NT2/D1 (cell line): Measurements from ENCODE around the gene NEURL3.

Experiments
- DNase-seq: peaks from one replicate; pipeline ENCODE4 v3.0.0-alpha.2; 2011; ENCODE audit warnings: low read depth, low spot score
- H3K27me3 ChIP-seq: 2 replicates; pipeline ENCODE4 v1.6.0; 2011; ENCODE audit warnings: mild to moderate bottlenecking; ENCODE audit not compliant: insufficient read length, insufficient read depth
- H3K36me3 ChIP-seq: 2 replicates; pipeline ENCODE4 v1.6.1; 2011; ENCODE audit warnings: mild to moderate bottlenecking, low read length, mixed read lengths; ENCODE audit not compliant: insufficient read depth, insufficient read length
- H3K4me1 ChIP-seq: 2 replicates; pipeline ENCODE4 v1.5.1; 2011; ENCODE audit not compliant: insufficient read depth, insufficient read length
- H3K4me3 ChIP-seq: 2 replicates; pipeline ENCODE4 v1.5.1; 2011; ENCODE audit warnings: low read depth; ENCODE audit not compliant: insufficient read length
- H3K9ac ChIP-seq: 2 replicates; pipeline ENCODE4 v1.6.0; 2011; ENCODE audit warnings: low read depth; ENCODE audit not compliant: insufficient read length
- H3K9me3 ChIP-seq: 2 replicates; pipeline ENCODE4 v1.5.1; 2011; ENCODE audit warnings: mild to moderate bottlenecking, low read length; ENCODE audit not compliant: insufficient read depth
- SUZ12 ChIP-seq: IDR thresholded peaks from 2 replicates; pipeline ENCODE4 v1.6.1; 2011; ENCODE audit not compliant: insufficient read length, insufficient read depth; ENCODE audit errors: extremely low read depth
- YY1 ChIP-seq: IDR thresholded peaks from 2 replicates; pipeline ENCODE4 v1.6.1; 2011; ENCODE audit not compliant: insufficient read length, insufficient read depth
- ZNF274 ChIP-seq: IDR thresholded peaks from 2 replicates; pipeline ENCODE4 v1.6.1; 2011; ENCODE audit warnings: mild to moderate bottlenecking, low read depth, low read length

The NEURL3 gene

DNA sequence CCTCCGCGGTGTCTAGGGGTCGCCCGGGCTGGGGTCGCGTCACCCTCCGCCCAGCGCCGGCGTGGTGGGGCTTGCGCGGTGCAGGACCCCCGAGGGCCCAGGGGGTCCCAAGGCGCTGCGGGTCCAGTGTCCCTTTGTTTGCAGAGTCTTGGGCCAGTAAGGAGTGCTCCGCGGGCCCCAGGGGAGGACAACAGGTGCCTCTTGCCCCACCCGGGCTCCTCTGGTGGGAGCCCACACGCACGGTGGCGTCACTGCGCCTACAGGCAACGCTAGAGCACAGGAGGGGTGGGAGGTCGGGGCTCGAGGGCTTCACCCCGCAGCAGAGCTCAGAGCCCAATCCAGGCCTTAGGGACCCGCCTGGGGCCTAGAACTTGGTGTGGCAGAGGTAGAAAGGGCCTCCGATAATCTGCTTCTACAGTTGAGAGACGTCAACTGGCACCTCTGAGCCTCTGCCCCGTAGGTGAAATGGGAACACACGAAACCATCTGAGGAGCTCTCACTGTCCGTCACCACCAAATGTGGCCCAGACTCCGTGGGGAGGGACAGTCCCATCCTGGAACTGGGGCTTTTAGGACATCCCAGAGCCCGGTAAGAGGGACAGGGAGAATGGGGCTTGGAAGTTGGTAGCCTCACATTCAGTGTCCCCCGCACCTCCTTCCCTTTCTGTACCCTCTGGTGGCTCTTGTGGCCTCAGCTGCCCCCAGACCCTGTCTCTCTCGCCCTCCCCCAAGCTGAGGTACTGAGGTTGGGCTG lies 32.8 kb upstream of the NEURL3 start:
- no peaks in the 10 kb centered on the region for H3K36me3 ChIP-seq
- H3K4me3 ChIP-seq: peak overlapping the region; percentile 36
- H3K9me3 ChIP-seq: no peaks in the 10 kb centered on the region
- H3K9ac ChIP-seq: peak overlapping the region; percentile 71
- peaks cover 36% of the 10 kb centered on the region for H3K27me3 ChIP-seq
- DNase-seq: no peak
- no peak for TF ChIP-seq SUZ12
- peaks cover 29% of the 10 kb centered on the region for H3K4me1 ChIP-seq

DNA sequence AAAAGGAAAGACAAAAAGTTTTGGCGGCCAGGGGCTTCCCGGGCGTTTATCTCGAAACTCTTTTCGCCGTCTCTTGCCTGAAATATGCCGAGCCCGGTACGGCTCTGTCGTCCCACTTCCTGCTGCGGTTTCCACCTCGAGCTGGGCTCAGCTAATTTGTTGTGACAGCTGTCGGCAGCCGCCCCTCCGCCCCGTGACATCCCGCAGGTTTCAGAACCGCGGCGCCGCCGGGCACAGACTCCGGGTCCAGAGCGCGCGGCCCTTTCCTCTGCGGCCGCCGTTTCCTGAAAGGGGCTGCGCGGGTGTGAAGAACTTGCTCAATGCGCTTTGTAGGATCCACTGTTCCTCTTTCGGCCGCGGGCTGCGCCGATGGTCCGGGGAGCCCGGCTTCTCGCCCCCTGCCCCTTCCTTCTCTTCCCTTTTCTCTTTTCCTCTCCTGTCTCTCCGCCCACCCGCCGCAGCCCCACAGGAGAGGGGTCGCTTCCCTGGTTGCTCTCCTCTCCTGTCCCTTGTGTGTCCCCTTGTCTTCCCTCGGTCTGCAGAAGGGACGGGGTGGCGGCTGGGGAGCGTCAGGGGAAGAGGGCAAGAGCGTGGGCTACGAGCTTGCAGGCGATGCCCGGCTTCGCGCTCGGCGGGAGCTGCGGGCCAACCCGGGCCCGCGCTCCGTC lies 32.0 kb upstream of the NEURL3 start:
- peaks cover 34% of the 10 kb centered on the region for H3K4me1 ChIP-seq
- no peak for DNase-seq

DNA sequence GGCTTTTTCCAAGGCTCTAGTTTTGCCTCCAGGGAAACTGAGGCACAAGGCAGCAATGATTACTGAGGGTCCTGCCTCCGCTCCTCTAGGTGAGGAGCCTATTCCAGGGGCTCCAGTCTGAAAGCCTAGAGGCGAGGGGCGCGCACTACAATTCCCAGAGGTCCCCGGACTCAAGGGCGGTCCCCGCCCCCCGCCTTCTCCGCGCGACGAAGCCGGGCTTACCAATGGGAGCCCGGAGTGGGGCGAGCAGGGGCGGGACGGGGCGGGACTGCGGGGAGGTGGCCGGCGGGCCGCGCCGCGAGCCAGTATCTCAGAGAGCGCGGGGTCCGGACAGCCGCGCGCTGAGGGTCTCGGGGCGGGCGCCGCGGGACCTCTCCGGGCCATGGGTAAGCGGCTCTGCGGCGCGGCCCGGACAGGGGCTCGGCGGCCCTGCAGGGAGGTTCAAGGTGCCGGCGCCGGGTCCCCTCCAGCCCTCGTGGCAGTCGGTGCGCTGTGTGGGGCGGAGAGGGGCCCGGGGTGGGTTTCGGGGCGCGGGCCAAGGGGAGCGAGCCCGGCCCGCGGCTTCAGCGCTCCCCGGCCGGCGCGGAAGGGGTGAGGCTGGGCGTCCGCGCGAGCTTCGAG lies 31.4 kb upstream of the NEURL3 start, which contains the start of gene ARID5A:
Gene ARID5A, plus strand, starts transcription at position 308 of the 621 bp plus-strand sequence. Its CDS starts 75 bp downstream, at position 383.
- H3K9ac ChIP-seq: peak within 1 kb of the TSS; percentile 71
- DNase-seq: peak; percentile 91
- no peaks in the 10 kb centered on the region for H3K36me3 ChIP-seq
- no peak for TF ChIP-seq ZNF274
- no peak for TF ChIP-seq SUZ12
- TF ChIP-seq YY1: no peak
- H3K4me3 ChIP-seq: peak within 1 kb of the TSS; percentile 36
- peaks cover 35% of the 10 kb centered on the region for H3K4me1 ChIP-seq
- no peaks in the 10 kb centered on the region for H3K9me3 ChIP-seq
- H3K27me3 ChIP-seq: peaks cover 37% of the 10 kb centered on the region

More for the DNA sequence above, 32.0 kb upstream of the NEURL3 start:
- Histone ChIP-seq H3K27me3 (peaks cover 36% of the 10 kb centered on the region), H3K9me3 (no peaks in the 10 kb centered on the region), H3K4me3 (peak overlapping the region; percentile 36), H3K36me3 (no peaks in the 10 kb centered on the region), H3K9ac (peak overlapping the region; percentile 71)
- TF ChIP-seq YY1 (no peak), SUZ12 (peak; percentile 58)

DNA sequence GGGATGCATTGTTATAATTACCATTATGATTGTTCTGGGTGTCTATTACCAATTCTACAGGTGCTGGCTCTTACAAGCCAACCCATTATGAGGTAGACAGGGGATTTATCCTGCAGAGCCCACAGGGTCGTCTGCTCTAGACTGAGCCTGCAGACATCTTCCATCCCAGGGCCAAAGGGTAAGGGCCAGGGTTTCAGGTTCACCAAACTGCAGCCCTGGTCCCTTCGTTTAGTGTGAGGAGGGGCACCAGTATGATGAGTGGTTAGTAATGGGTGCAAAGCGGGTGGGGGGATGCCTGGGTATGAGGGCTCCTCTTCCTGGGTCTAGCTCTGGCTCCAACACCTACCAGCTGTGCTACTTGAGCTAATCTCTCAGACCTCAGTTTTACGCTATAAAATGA lies 30.2 kb upstream of the NEURL3 start:
- Histone ChIP-seq H3K9ac (no peak overlapping the region), H3K36me3 (no peaks in the 10 kb centered on the region), H3K4me1 (peaks cover 39% of the 10 kb centered on the region), H3K4me3 (no peak overlapping the region), H3K9me3 (no peaks in the 10 kb centered on the region), H3K27me3 (peaks cover 49% of the 10 kb centered on the region)
- DNase-seq: no peak
- no peak for TF ChIP-seq ZNF274
- TF ChIP-seq YY1: no peak
- no peak for TF ChIP-seq SUZ12

DNA sequence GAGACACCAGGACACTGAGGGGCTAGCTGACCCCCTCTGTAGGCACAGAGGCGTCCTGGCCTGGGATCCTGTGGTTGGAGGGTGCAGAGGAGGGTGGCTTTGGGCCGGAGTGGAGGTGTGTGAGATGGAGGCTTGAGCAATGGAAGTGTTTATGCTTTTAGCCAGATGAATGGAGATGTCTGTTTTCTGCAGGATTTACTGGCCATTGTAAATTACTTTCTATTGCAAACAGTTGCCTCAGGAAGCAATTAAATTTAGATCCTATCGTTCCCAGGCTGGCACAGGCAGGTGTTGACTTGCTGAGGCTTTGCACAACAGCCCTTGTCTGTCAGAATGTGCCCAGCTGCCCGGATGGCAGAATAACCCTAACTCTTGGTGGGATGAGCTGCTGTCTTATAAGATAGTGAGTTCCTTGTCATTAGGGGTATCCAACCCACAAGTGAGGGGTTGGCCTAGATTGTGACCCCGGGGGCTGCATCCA lies 29.6 kb upstream of the NEURL3 start:
- DNase-seq: no peak
- H3K27me3 ChIP-seq: peaks cover 54% of the 10 kb centered on the region
- no peak for TF ChIP-seq ZNF274
- H3K9ac ChIP-seq: no peak overlapping the region
- peaks cover 39% of the 10 kb centered on the region for H3K4me1 ChIP-seq
- no peaks in the 10 kb centered on the region for H3K36me3 ChIP-seq
- H3K9me3 ChIP-seq: no peaks in the 10 kb centered on the region
- H3K4me3 ChIP-seq: no peak overlapping the region

DNA sequence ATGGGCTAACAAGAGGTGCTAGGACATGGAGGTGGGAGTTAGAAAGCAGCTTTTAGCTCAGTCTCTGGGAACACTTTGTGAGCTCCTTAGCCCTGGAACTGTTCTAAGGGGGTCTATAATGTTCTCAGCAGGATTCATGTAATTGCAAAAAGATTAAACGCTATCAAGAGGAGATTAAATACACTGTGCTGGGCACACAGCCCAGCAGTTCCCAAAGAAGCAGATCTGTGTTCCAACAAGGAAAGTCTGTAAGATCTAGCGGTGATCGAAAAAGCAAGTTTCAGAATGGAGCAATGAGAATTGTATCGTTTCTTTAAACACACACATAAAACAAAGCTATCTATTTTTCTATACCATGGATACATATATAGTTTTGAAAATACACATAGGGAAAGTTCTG lies 29.0 kb upstream of the NEURL3 start:
- DNase-seq: no peak
- Histone ChIP-seq H3K4me1 (peaks cover 36% of the 10 kb centered on the region), H3K9ac (no peak overlapping the region), H3K9me3 (no peaks in the 10 kb centered on the region), H3K27me3 (peaks cover 58% of the 10 kb centered on the region), H3K4me3 (no peak overlapping the region), H3K36me3 (no peaks in the 10 kb centered on the region)
- TF ChIP-seq SUZ12: no peak
- no peak for TF ChIP-seq YY1
- no peak for TF ChIP-seq ZNF274

GRCh38 chr2:96533292-96534073 lies 28.3 kb upstream of the NEURL3 start:
- no peak overlapping the region for H3K4me3 ChIP-seq
- peaks cover 30% of the 10 kb centered on the region for H3K4me1 ChIP-seq
- DNase-seq: no peak
- H3K27me3 ChIP-seq: peaks cover 60% of the 10 kb centered on the region
- H3K9me3 ChIP-seq: no peaks in the 10 kb centered on the region
- no peak overlapping the region for H3K9ac ChIP-seq
- TF ChIP-seq ZNF274: no peak
- TF ChIP-seq YY1: no peak
- no peak for TF ChIP-seq SUZ12
- no peaks in the 10 kb centered on the region for H3K36me3 ChIP-seq
